HG03558 (cell line): ENCODE measurements around the gene PLXNA4.
"Not testable (repeated sequence)": the region's sequence is repeated elsewhere in the genome, so short reads cannot be mapped to it uniquely, and the experiment has no call there.

Experiments
- ATAC-seq: cut with Tn5 transposase; IDR thresholded peaks from one replicate; pipeline ENCODE4 v1.9.1; 2021; ENCODE audit warnings: moderate number of reproducible peaks; ENCODE audit not compliant: unreplicated experiment; ENCODE audit errors: extremely low read depth

Gene PLXNA4

GRCh38 chr7:132169730-132170129 lies 406.5 kb downstream of the PLXNA4 start:
- ATAC-seq, result no peak

- no peak for ATAC-seq
Observed at GRCh38 chr7:132168239-132168638, 408.0 kb downstream of the PLXNA4 start.

- ATAC-seq, result not testable (repeated sequence)
Observed at GRCh38 chr7:132165695-132166094, 410.6 kb downstream of the PLXNA4 start.

GRCh38 chr7:132164558-132165125 lies 411.6 kb downstream of the PLXNA4 start:
- ATAC-seq, result no peak

- no peak for ATAC-seq
Observed at GRCh38 chr7:132162556-132163144, 413.6 kb downstream of the PLXNA4 start.

- no peak for ATAC-seq
Observed at GRCh38 chr7:132161976-132162375, 414.3 kb downstream of the PLXNA4 start.

GRCh38 chr7:132161533-132161915 lies 414.7 kb downstream of the PLXNA4 start:
- ATAC-seq, result no peak

GRCh38 chr7:132160611-132161532 lies 415.4 kb downstream of the PLXNA4 start:
- no peak for ATAC-seq

- ATAC-seq, result no peak
Observed at GRCh38 chr7:132158841-132159240, 417.4 kb downstream of the PLXNA4 start.

- no peak for ATAC-seq
Observed at GRCh38 chr7:132158166-132158565, 418.1 kb downstream of the PLXNA4 start.

GRCh38 chr7:132155715-132156114 lies 420.6 kb downstream of the PLXNA4 start:
- ATAC-seq, result no peak

GRCh38 chr7:132154695-132155471 lies 421.4 kb downstream of the PLXNA4 start:
- ATAC-seq, result no peak

- ATAC-seq, result no peak
Observed at GRCh38 chr7:132154248-132154647, 422.0 kb downstream of the PLXNA4 start.

- ATAC-seq, result no peak
Observed at GRCh38 chr7:132152131-132152889, 424.0 kb downstream of the PLXNA4 start.

- no peak for ATAC-seq
Observed at GRCh38 chr7:132150711-132151110, 425.6 kb downstream of the PLXNA4 start.

GRCh38 chr7:132149436-132150304 lies 426.6 kb downstream of the PLXNA4 start:
- no peak for ATAC-seq

- ATAC-seq, result no peak
Observed at GRCh38 chr7:132148876-132149275, 427.4 kb downstream of the PLXNA4 start.

GRCh38 chr7:132145466-132145865 lies 430.8 kb downstream of the PLXNA4 start:
- ATAC-seq, result no peak

GRCh38 chr7:132145063-132145462 lies 431.2 kb downstream of the PLXNA4 start:
- no peak for ATAC-seq
